Naive thymus-derived CD4-positive, alpha-beta T cell (primary cell): ENCODE results near the gene NMRAL1. TPM values are rescaled to one million over a fixed set of nuclear protein-coding genes. Genes with fewer than 3 reads are reported as not detected.

Experiments used
- ATAC-seq: fragments of 150-1000 bp; cut with Tn5 transposase; 2 replicates; pipeline ENCODE4 v1.10.0; 2021; ENCODE audit warnings: mild to moderate bottlenecking, moderate library complexity
- CTCF ChIA-PET: fragments of 350-600 bp; sonication (Branson Sonifier 250); formaldehyde crosslinking; loops from one replicate; lab custom pipeline; 2021; ENCODE audit warnings: antibody characterized with exemption; lab: Charles Lee
- POLR2A ChIA-PET: fragments of 350-600 bp; sonication (Branson Sonifier 250); formaldehyde crosslinking; loops from one replicate; lab custom pipeline; 2021; ENCODE audit warnings: antibody characterized with exemption, inconsistent platforms; lab: Charles Lee
- DNase-seq, 9 donors: peaks; one replicate each; pipeline versions ENCODE4 v3.0.0 to v3.0.0-alpha.2; 2020 to 2022; ENCODE audit warnings: mixed read lengths in 1 of 9
- H3K27ac ChIP-seq: one replicate; pipeline ENCODE4 v1.7.0; 2013; ENCODE audit warnings: mild to moderate bottlenecking, low read depth, low read length, moderate library complexity
- H3K27me3 ChIP-seq, 2 donors: one replicate each; pipeline ENCODE4 v1.7.0; 2013; ENCODE audit warnings: low read length in 2 of 2, mild to moderate bottlenecking in 2 of 2, moderate library complexity in 2 of 2; ENCODE audit not compliant: control insufficient read depth in 2 of 2, insufficient read depth in 2 of 2
- H3K36me3 ChIP-seq, 3 experiments: 1 replicate in 2 of 3; 2 replicates in 1 of 3; pipeline ENCODE4 v1.7.0; 2013; ENCODE audit warnings: low read length in 3 of 3, mild to moderate bottlenecking in 3 of 3, moderate library complexity in 1 of 3; ENCODE audit not compliant: insufficient read depth in 3 of 3, control insufficient read depth in 2 of 3
- H3K4me1 ChIP-seq, 2 donors: one replicate each; pipeline ENCODE4 v1.7.0; 2013; ENCODE audit warnings: low read length in 2 of 2, mild to moderate bottlenecking in 2 of 2, moderate library complexity in 1 of 2; ENCODE audit not compliant: control insufficient read depth in 2 of 2, insufficient read depth in 2 of 2
- H3K4me3 ChIP-seq: 2 replicates; pipeline ENCODE4 v1.7.0; 2013; ENCODE audit warnings: mild to moderate bottlenecking, low read length
- H3K9me3 ChIP-seq, 3 experiments: 1 replicate in 2 of 3; 2 replicates in 1 of 3; pipeline ENCODE4 v1.7.0; 2013; ENCODE audit warnings: low read length in 3 of 3; ENCODE audit not compliant: control insufficient read depth in 2 of 3
- H3K27ac Mint-ChIP-seq, 9 donors: one replicate each; pipeline ENCODE4 v1.8.0; 2020 to 2022; ENCODE audit warnings: mixed read lengths in 9 of 9, mild to moderate bottlenecking in 8 of 9, moderate library complexity in 5 of 9, inconsistent platforms in 2 of 9
- H3K27me3 Mint-ChIP-seq, 5 donors: one replicate each; pipeline ENCODE4 v1.8.0; 2021 to 2022; ENCODE audit warnings: mixed read lengths in 5 of 5, mild to moderate bottlenecking in 1 of 5
- H3K36me3 Mint-ChIP-seq, 5 donors: one replicate each; pipeline ENCODE4 v1.8.0; 2020 to 2022; ENCODE audit warnings: mixed read lengths in 5 of 5, mild to moderate bottlenecking in 3 of 5, inconsistent platforms in 1 of 5
- H3K4me1 Mint-ChIP-seq, 7 donors: one replicate each; pipeline ENCODE4 v1.8.0; 2020 to 2022; ENCODE audit warnings: mixed read lengths in 7 of 7, mild to moderate bottlenecking in 3 of 7, inconsistent platforms in 1 of 7
- H3K4me3 Mint-ChIP-seq, 10 donors: one replicate each; pipeline ENCODE4 v1.8.0; 2020 to 2022; ENCODE audit warnings: mild to moderate bottlenecking in 10 of 10, mixed read lengths in 10 of 10, moderate library complexity in 6 of 10, inconsistent platforms in 2 of 10
- H3K9me3 Mint-ChIP-seq, 11 donors: one replicate each; pipeline ENCODE4 v1.8.0; 2020 to 2022; ENCODE audit warnings: mixed read lengths in 11 of 11, mild to moderate bottlenecking in 4 of 11, inconsistent platforms in 1 of 11, moderate library complexity in 1 of 11
- intact Hi-C, 2 donors: fragments of 100-400 bp; cut with micrococcal nuclease; formaldehyde crosslinking; loops; one replicate each; pipeline ENCODE4 v1.15.1; 2023
- polyA plus RNA-seq, 2 donors: library from polyadenylated mRNA; unstranded; fragments of 300-500 nt; fragmentation: Illumina TruSeq; gene quantifications; one replicate each; pipeline ENCODE4 v1.2.3, GENCODE V29; 2021
- total RNA-seq, 6 experiments: library from RNA in 5 of 6; stranded (reverse) in 5 of 6; gene quantifications; 1 replicate in 5 of 6; 2 replicates in 1 of 6; pipeline ENCODE4 v1.2.3 and lab custom pipeline; 2021 to 2026

The NMRAL1 gene
- total and polyA plus RNA-seq, 7 experiments from 2014 or later, result 34.2 to 81.8 (median 58.8) TPM

DNA sequence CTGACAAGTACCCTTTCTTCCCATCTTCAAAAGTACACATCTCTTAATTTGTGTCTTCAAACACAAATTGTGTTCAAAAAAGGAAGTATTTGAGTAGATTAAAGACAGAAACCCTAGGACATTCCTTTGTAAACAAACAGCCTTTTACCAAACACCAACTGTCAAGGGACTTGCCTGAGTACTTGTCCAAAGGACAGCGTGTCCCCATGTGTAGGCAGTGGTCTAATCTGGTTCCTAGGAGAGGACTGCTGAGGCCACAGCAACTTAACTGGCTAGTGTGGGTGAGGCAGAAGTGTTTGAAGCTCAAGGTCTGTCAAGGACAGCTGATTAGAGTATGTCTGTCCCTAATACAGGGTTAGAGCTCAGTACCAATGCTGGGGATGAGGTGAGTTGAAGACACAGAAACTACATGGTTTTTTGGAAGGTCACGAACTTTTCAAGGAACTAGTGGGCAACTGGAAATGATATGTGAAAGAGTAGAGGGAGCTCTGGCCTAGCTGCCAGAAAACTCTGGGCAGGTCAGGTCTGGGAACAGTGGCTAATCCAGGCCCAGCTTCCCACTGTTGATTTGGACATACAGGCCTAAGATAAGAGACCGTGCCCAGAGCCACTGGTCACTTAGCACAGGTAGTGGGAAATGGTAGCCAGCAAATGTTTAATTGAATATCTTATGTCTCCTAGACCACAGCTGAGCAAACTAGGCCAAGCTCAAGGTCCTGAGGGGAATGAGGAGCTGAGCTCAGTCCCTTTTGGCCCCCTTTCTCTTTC, 11.9 kb upstream of the NMRAL1 start:
- no peaks in the 10 kb centered on the region for H3K27me3 ChIP-seq
- H3K36me3 Mint-ChIP-seq, result peaks cover 4 to 38% (median 23%) of the 10 kb centered on the region in 5 donors
- peak overlapping the region; percentile 80 to 95 (median 94) for H3K27ac Mint-ChIP-seq
- H3K4me1 ChIP-seq, result peaks cover 59 to 68% of the 10 kb centered on the region in 2 donors
- no peaks in the 10 kb centered on the region for H3K9me3 Mint-ChIP-seq
- H3K27ac ChIP-seq, result peak overlapping the region; percentile 46
- H3K9me3 ChIP-seq, result no peaks in the 10 kb centered on the region
- H3K27me3 Mint-ChIP-seq, result no peaks in the 10 kb centered on the region
- ATAC-seq, result no peak
- no peak for DNase-seq
- peaks cover 54 to 78% (median 69%) of the 10 kb centered on the region in 7 donors for H3K4me1 Mint-ChIP-seq
- ChIA-PET POLR2A (interaction anchor here (0.7 to 4.6 kb wide), 5 partner anchors 9 to 50 kb away, joined by 3 to 64 read pairs (median 27); partner anchors contain the start of genes HMOX2 and NMRAL1), CTCF (interaction anchor here (1.4 kb wide), 1 partner anchor 19 kb away, joined by 7 read pairs; no protein-coding TSS in a partner anchor)
- H3K4me3 ChIP-seq, result no peak overlapping the region
- intact Hi-C loops, result no loop called here
- peak overlapping the region in 7 of 10 donors; percentile 9 to 87 (median 44) for H3K4me3 Mint-ChIP-seq
- H3K36me3 ChIP-seq, result peaks cover 0 to 32% (median 0%) of the 10 kb centered on the region in 3 experiments

DNA sequence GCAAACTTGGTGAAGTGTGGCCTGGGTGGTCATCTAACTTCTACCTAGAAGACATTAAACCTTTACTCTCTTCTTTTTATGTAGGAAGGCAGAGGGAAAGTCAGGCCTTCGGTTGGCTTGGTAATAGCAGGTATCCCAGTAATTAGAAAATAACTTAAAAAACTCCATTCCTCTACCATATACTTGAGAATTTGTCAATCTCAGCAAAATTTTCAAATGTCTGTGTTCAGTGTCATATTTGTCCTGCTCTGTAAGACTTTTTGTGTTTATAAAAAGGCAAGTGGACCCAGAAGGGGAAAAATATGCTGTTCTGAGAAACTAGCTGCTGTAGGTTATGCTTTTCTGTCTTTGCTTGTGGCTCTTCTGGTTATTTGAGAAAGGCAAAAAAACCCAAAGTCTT, 7.5 kb upstream of the NMRAL1 start:
- no peaks in the 10 kb centered on the region for H3K27me3 Mint-ChIP-seq
- ChIA-PET CTCF (no interaction called here), POLR2A (interaction anchor here (1.2 to 11.7 kb wide), 3 partner anchors 13 to 22 kb away, joined by 5 to 216 read pairs (median 6); no protein-coding TSS in a partner anchor)
- H3K4me3 Mint-ChIP-seq, result peak overlapping the region in 8 of 10 donors; percentile 27 to 69 (median 58)
- Histone ChIP-seq H3K36me3 (peaks cover 0 to 32% (median 0%) of the 10 kb centered on the region in 3 experiments), H3K9me3 (no peaks in the 10 kb centered on the region), H3K27me3 (no peaks in the 10 kb centered on the region), H3K4me1 (peaks cover 31 to 41% of the 10 kb centered on the region in 2 donors), H3K4me3 (no peak overlapping the region), H3K27ac (peak overlapping the region; percentile 52)
- peak overlapping the region; percentile 60 to 90 (median 78) for H3K27ac Mint-ChIP-seq
- peaks cover 49 to 66% (median 57%) of the 10 kb centered on the region in 7 donors for H3K4me1 Mint-ChIP-seq
- peaks cover 4 to 32% (median 20%) of the 10 kb centered on the region in 5 donors for H3K36me3 Mint-ChIP-seq
- DNase-seq (no peak), ATAC-seq (no peak)
- intact Hi-C loops, result no loop called here
- no peaks in the 10 kb centered on the region for H3K9me3 Mint-ChIP-seq

- POLR2A ChIA-PET, result interaction anchor here (1.2 to 11.7 kb wide), 2 partner anchors 13 to 22 kb away, joined by 6 to 216 read pairs; no protein-coding TSS in a partner anchor
Measured at GRCh38 chr16:4481526-4481925, 7.1 kb upstream of the NMRAL1 start.

GRCh38 chr16:4477966-4478365, 3.5 kb upstream of the NMRAL1 start:
- H3K27ac Mint-ChIP-seq, result peak overlapping the region; percentile 65 to 95 (median 87)
- CTCF ChIA-PET, result interaction anchor here (0.7 to 6.2 kb wide), 6 partner anchors 10 to 108 kb away, joined by 3 to 71 read pairs (median 10); no protein-coding TSS in a partner anchor
- peak overlapping the region; percentile 89 for H3K4me3 ChIP-seq

More at GRCh38 chr16:4481526-4481925, 7.1 kb upstream of the NMRAL1 start:
- H3K9me3 Mint-ChIP-seq, result no peaks in the 10 kb centered on the region
- no peak for ATAC-seq
- peaks cover 4 to 31% (median 20%) of the 10 kb centered on the region in 5 donors for H3K36me3 Mint-ChIP-seq
- H3K27ac Mint-ChIP-seq, result peak overlapping the region; percentile 32 to 90 (median 78)
- peak overlapping the region; percentile 27 to 69 (median 48) for H3K4me3 Mint-ChIP-seq
- intact Hi-C loops, result no loop called here
- Histone ChIP-seq H3K27ac (peak overlapping the region; percentile 52), H3K27me3 (no peaks in the 10 kb centered on the region), H3K4me1 (peaks cover 27 to 37% of the 10 kb centered on the region in 2 donors), H3K4me3 (no peak overlapping the region), H3K9me3 (no peaks in the 10 kb centered on the region), H3K36me3 (peaks cover 0 to 36% (median 0%) of the 10 kb centered on the region in 3 experiments)
- CTCF ChIA-PET, result interaction anchor here (0.9 kb wide), 1 partner anchor 19 kb away, joined by 3 read pairs; no protein-coding TSS in a partner anchor
- peaks cover 46 to 62% (median 54%) of the 10 kb centered on the region in 7 donors for H3K4me1 Mint-ChIP-seq
- DNase-seq, result no peak
- H3K27me3 Mint-ChIP-seq, result no peaks in the 10 kb centered on the region

GRCh38 chr16:4475880-4476788, 1.7 kb upstream of the NMRAL1 start, which contains the start of gene HMOX2:
Gene HMOX2 (plus strand): TSS chr16:4476398. CDS start chr16:4505525, 29,127 bp downstream.
- intact Hi-C loops, result loop anchor here (1.0 to 5.0 kb wide), 14 partner anchors 12 to 149 kb away; partner anchors contain the start of genes CDIP1 (in 2 of the 2), DNAJA3 (in 2 of the 2), CORO7 (in 1 of the 2) and MGRN1 (in 1 of the 2)
- Histone ChIP-seq H3K9me3 (no peaks in the 10 kb centered on the region), H3K36me3 (peaks cover 0 to 12% (median 0%) of the 10 kb centered on the region in 3 experiments), H3K4me3 (peak within 1 kb of the TSS; percentile 89), H3K4me1 (peaks cover 29 to 38% of the 10 kb centered on the region in 2 donors), H3K27ac (peak within 1 kb of the TSS; percentile 92), H3K27me3 (no peaks in the 10 kb centered on the region)
- CTCF ChIA-PET, result interaction anchor here (0.6 to 6.2 kb wide), 5 partner anchors 30 to 76 kb away, joined by 3 to 71 read pairs (median 4); no protein-coding TSS in a partner anchor
- DNase-seq (peak; percentile 85 to 98 (median 92)), ATAC-seq (peak; percentile 95)
- Mint-ChIP-seq H3K9me3 (no peaks in the 10 kb centered on the region), H3K4me1 (peaks cover 25 to 53% (median 40%) of the 10 kb centered on the region in 7 donors), H3K27ac (peak within 1 kb of the TSS; percentile 83 to 95 (median 91)), H3K36me3 (peaks cover 0 to 15% (median 0%) of the 10 kb centered on the region in 5 donors), H3K27me3 (no peaks in the 10 kb centered on the region), H3K4me3 (peak within 1 kb of the TSS; percentile 90 to 96 (median 94))
- POLR2A ChIA-PET, result interaction anchor here (0.7 to 11.7 kb wide), 12 partner anchors 11 to 203 kb away, joined by 3 to 216 read pairs (median 6); partner anchors contain the start of genes CDIP1 and CORO7

More at GRCh38 chr16:4477966-4478365, 3.5 kb upstream of the NMRAL1 start:
- POLR2A ChIA-PET, result interaction anchor here (0.8 to 11.7 kb wide), 8 partner anchors 9 to 146 kb away, joined by 3 to 216 read pairs (median 8); partner anchors contain the start of gene CDIP1
- Histone ChIP-seq H3K36me3 (peaks cover 0 to 12% (median 0%) of the 10 kb centered on the region in 3 experiments), H3K4me1 (peaks cover 43 to 46% of the 10 kb centered on the region in 2 donors), H3K9me3 (no peaks in the 10 kb centered on the region), H3K27ac (peak overlapping the region; percentile 92), H3K27me3 (no peaks in the 10 kb centered on the region)
- H3K27me3 Mint-ChIP-seq, result no peaks in the 10 kb centered on the region
- H3K4me3 Mint-ChIP-seq, result peak overlapping the region; percentile 90 to 96 (median 94)
- DNase-seq (peak in 4 of 9 donors; percentile 8 to 34 (median 18)), ATAC-seq (no peak)
- no peaks in the 10 kb centered on the region for H3K9me3 Mint-ChIP-seq
- peaks cover 42 to 65% (median 52%) of the 10 kb centered on the region in 7 donors for H3K4me1 Mint-ChIP-seq
- H3K36me3 Mint-ChIP-seq, result peaks cover 0 to 18% (median 2%) of the 10 kb centered on the region in 5 donors
- intact Hi-C loops, result loop anchor here (2.0 to 5.0 kb wide), 6 partner anchors 53 to 147 kb away; partner anchors contain the start of genes CDIP1 (in 1 of the 2), DNAJA3 (in 1 of the 2), MGRN1 (in 1 of the 2) and PAM16 (in 1 of the 2)
